ENCODE results near the gene MEAK7.

- TF ChIP-seq, protein P1, sequence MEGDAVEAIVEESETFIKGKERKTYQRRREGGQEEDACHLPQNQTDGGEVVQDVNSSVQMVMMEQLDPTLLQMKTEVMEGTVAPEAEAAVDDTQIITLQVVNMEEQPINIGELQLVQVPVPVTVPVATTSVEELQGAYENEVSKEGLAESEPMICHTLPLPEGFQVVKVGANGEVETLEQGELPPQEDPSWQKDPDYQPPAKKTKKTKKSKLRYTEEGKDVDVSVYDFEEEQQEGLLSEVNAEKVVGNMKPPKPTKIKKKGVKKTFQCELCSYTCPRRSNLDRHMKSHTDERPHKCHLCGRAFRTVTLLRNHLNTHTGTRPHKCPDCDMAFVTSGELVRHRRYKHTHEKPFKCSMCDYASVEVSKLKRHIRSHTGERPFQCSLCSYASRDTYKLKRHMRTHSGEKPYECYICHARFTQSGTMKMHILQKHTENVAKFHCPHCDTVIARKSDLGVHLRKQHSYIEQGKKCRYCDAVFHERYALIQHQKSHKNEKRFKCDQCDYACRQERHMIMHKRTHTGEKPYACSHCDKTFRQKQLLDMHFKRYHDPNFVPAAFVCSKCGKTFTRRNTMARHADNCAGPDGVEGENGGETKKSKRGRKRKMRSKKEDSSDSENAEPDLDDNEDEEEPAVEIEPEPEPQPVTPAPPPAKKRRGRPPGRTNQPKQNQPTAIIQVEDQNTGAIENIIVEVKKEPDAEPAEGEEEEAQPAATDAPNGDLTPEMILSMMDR (IDR thresholded peaks at IDR 0.05; ENCODE audit: low read depth, low read length), result no peak
- TF ChIP-seq POLR2A (IDR thresholded peaks at IDR 0.05; ENCODE audit: extremely low read depth, insufficient read length), result no peak
- TF ChIP-seq, protein P2, sequence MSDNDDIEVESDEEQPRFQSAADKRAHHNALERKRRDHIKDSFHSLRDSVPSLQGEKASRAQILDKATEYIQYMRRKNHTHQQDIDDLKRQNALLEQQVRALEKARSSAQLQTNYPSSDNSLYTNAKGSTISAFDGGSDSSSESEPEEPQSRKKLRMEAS (IDR thresholded peaks at IDR 0.05; ENCODE audit: low read depth, low read length), result no peak
- no peak for TF ChIP-seq MYC (IDR thresholded peaks at IDR 0.05; ENCODE audit: low read depth, low read length)
Measured at GRCh38 chr16:84475643-84476240, 28.7 kb downstream of the MEAK7 start.

Measured in NB4 (cell line).